ENCODE data around the gene NAT8L.

The NAT8L gene

DNA sequence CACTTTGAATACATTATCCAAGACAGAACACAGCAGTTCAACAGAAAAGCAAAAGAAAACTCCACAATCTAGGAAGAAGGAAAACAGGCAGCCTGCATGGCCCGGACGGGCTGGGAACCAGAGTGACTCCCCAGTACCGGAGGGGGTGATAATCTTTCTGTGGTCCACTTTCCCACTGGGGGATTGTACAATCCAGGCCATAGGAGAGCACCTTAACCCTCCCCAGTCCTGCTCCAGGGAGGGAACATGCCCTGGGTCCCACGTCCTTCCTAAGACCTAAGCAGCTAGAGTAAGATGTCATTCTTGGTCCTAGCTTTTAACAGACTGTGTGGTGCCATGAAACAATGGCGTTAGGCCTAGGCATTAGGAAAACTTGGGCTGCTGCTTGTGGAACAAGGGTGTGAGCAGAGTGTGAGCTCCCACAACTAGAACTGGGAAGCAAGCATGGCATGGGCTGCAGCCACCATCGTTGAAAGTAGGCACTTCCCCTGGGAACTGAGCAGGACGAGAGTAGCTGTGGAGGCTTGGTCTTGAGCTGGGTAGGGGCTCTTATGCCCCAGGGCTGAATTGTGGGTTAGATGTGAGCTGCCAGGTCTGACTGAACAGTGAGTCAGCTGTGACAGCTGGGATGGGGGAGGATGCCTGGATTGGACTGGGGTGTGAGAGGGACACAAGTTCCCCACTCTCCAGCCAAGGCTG is 42.4 kb downstream of the NAT8L start:
- TF ChIP-seq, protein P1, sequence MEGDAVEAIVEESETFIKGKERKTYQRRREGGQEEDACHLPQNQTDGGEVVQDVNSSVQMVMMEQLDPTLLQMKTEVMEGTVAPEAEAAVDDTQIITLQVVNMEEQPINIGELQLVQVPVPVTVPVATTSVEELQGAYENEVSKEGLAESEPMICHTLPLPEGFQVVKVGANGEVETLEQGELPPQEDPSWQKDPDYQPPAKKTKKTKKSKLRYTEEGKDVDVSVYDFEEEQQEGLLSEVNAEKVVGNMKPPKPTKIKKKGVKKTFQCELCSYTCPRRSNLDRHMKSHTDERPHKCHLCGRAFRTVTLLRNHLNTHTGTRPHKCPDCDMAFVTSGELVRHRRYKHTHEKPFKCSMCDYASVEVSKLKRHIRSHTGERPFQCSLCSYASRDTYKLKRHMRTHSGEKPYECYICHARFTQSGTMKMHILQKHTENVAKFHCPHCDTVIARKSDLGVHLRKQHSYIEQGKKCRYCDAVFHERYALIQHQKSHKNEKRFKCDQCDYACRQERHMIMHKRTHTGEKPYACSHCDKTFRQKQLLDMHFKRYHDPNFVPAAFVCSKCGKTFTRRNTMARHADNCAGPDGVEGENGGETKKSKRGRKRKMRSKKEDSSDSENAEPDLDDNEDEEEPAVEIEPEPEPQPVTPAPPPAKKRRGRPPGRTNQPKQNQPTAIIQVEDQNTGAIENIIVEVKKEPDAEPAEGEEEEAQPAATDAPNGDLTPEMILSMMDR (IDR thresholded peaks at IDR 0.05; ENCODE audit: low read depth, low read length, missing control alignments) = no peak
- DNase-seq (ENCODE audit: low read depth) = no peak
- H3K4me3 ChIP-seq (ENCODE audit: low read depth, low read length) = no peak overlapping the region

DNA sequence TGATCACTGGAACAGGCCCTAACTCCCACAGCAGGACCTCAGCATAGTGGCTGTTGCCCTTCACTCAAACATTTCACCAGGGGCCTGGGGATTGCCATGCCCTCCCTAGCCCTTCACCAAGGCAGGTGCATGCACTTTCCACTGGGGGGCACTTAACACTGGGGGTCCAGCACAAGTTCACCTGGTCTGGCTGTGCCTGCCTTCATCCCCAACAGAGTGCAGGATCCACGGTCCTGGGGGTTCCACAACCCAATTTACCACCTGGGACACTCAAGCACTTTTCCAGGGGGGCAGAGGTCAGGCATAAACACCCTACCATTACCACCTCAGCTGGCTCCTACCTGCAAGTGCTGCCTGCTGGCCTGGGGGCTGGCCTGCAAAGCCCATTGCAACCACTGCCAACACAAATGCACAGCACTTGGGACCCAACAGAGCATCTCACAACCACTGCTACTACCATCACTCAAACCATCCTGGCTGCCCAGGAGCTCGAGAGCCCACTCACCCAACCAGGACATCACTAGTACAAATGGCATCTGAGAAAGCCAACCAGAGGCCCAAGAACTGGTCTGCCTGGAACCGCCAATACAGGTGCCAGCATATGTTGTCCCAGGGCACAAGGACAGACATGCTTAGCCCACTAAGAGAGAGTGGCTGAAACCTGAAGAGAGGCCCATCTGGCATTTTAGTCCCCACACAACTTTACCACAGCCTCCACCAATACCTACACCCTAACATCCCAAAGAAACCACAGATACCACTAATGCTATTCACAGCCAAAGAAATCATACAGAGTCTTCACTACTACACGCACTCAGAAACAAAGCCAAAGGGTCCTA is 43.1 kb downstream of the NAT8L start:
- no peak overlapping the region for H3K4me3 ChIP-seq (ENCODE audit: low read depth, low read length)
- no peak for DNase-seq (ENCODE audit: low read depth)
- TF ChIP-seq, protein P1 (IDR thresholded peaks at IDR 0.05; ENCODE audit: low read depth, low read length, missing control alignments) = no peak

DNA sequence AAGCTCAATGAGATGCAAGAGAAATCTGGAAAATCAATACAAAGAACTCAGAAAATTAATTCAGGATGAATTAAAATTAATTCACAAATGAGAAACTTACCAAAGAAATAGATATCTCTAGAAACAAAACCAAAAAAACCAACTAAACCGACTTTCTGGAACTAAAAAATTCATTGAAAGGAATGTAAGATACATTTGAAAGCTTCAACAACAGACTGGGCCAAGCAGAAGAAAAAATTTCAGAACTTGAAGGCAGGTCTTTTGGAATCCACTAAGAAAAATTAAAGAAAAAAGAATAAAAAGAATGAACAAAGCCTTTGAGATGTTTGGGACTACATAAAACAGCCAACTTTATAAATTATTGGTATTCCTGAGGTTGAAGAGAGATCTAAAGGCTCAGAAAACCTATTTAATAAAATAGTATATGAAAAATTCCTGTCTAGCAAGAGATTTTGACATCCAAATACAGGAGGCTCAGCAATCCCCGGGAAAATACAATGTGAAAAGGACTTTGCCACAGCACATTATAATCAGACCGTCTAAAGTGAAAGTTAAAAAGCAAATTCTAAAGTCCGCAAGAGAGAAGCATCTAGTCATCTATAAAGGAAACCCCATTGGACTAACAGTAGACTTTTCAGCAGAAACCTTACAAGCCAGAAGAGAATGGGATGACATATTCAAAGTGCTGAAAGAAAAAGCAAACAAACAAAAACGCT is 44.2 kb downstream of the NAT8L start:
- no peak overlapping the region for H3K4me3 ChIP-seq (ENCODE audit: low read depth, low read length)
- DNase-seq (ENCODE audit: low read depth) = no peak
- TF ChIP-seq, protein P1 (IDR thresholded peaks at IDR 0.05; ENCODE audit: low read depth, low read length, missing control alignments) = no peak

DNA sequence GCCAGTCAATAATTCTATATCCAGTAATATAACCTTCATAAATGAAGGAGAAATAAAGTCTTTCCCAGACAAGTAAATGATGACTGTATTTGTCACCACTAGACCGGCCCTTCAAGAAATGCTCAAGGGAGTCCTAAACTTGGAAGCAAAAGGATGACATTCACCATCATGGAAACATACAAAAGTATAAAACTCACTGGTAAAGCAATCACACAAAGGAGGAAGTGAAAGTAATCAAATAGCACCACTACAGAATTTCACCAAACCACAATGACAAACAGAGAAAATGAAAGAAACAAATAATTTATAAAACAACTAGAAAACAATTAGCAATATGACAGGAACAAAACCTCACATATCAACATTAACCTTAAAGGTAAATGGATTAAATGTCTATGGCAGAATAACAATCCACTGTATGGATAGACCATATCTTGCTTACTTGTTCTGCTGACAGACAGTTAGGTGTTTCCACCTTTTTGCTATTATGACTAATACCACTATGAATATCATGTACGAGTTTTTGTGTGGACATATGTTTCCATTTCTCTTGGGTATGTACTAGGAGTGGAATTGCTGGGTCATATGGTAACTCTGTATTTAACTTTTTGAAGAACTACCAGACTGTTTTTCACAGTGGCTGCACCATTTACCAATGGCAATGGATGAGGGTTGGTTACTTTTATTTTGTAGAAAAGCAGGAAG is 44.9 kb downstream of the NAT8L start:
- DNase-seq (ENCODE audit: low read depth) = no peak
- TF ChIP-seq, protein P1 (IDR thresholded peaks at IDR 0.05; ENCODE audit: low read depth, low read length, missing control alignments) = no peak
- no peak overlapping the region for H3K4me3 ChIP-seq (ENCODE audit: low read depth, low read length)

DNA sequence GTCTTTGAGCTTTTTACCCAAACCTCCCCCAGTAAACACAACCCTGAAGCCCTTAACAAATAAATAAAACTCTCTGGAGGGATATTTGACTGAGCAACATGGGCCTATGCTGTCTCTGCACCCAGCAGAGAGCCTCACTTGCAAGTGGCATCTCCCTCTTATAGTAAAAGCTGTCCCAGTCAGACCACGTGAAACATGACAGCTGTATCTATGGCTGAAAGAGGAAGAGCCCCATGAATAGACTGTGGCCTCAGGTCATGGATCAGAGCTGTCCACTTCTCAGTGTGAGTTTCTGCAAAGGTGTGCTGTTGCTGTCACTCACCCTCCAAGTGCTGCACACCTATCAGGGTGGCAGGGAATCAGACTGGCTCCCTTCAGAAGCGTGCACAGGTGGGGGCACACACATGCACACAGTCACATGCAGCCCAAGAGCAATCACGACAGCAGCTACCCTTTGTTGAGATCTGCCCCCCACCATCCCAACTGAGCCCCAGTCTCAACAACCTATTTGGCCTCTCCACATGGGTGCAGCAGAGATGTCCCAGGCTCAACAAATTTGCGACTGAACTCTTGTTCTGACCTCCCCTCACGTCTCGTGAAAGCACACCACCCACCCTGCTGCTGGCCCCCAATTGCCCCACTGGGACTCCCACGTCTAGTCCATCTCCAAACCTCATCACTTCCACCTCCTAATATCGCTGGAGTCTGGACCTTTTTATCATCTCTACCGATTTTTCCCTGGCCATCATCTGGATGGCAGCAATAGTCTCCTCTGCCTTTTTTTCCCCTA is 45.6 kb downstream of the NAT8L start:
- no peak overlapping the region for H3K4me3 ChIP-seq (ENCODE audit: low read depth, low read length)
- TF ChIP-seq, protein P1 (IDR thresholded peaks at IDR 0.05; ENCODE audit: low read depth, low read length, missing control alignments) = no peak
- no peak for DNase-seq (ENCODE audit: low read depth)

DNA sequence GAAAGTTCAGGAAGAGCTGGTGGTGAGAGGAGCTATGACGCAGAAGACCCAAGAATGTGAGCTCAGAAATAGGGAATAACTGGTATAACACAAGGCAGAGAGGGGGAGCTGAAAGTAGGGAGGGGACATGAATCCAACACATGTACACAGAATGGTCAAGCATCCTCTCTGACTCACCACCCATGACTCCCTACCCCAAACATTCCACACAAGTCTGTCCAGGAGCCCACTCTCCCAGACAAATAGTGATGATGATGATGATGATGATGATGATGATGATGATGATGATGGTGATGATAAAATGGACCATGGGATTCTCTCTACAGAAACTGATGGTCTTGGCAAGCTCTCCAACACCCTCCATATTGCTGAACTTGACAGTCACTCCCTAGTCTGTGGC is 46.4 kb downstream of the NAT8L start:
- H3K4me3 ChIP-seq (ENCODE audit: low read depth, low read length) = no peak overlapping the region
- no peak for DNase-seq (ENCODE audit: low read depth)
- TF ChIP-seq, protein P1 (IDR thresholded peaks at IDR 0.05; ENCODE audit: low read depth, low read length, missing control alignments) = no peak
